NT2/D1 (cell line): ENCODE measurements around the gene STN1.

Experiments used
- SUZ12 ChIP-seq: IDR thresholded peaks from 2 replicates; pipeline ENCODE4 v1.6.1; 2011; ENCODE audit not compliant: insufficient read length, insufficient read depth; ENCODE audit errors: extremely low read depth
- ZNF274 ChIP-seq: IDR thresholded peaks from 2 replicates; pipeline ENCODE4 v1.6.1; 2011; ENCODE audit warnings: mild to moderate bottlenecking, low read depth, low read length

- TF ChIP-seq SUZ12 (no peak), ZNF274 (no peak)
Observed at GRCh38 chr10:103929381-103929921, 11.5 kb upstream of the STN1 start.
